GM23338 (cell line): Measurements from ENCODE around the gene RBL2.

ENCODE experiments used
- CREB1 ChIP-seq: fragments of 250-450 bp; sonication (Bioruptor Pico); IDR thresholded peaks from 2 replicates; pipeline ENCODE4 v1.5.0; 2020; ENCODE audit warnings: low read depth, mild to moderate bottlenecking, moderate library complexity
- EZH2 ChIP-seq: fragments of 200-600 bp; sonication (generic); IDR thresholded peaks from one replicate; pipeline ENCODE4 v1.8.0; 2017; ENCODE audit warnings: antibody characterized with exemption, mild to moderate bottlenecking, low read depth; ENCODE audit not compliant: unreplicated experiment
- EZH2phosphoT487 ChIP-seq: fragments of 200-600 bp; sonication (generic); IDR thresholded peaks from one replicate; pipeline ENCODE4 v1.8.1; 2018; ENCODE audit warnings: antibody characterized with exemption; ENCODE audit not compliant: unreplicated experiment
- JUNB ChIP-seq: IDR thresholded peaks from one replicate; pipeline ENCODE4 v1.6.1; 2016; ENCODE audit warnings: antibody characterized with exemption; ENCODE audit not compliant: unreplicated experiment
- POLR2AphosphoS5 ChIP-seq: IDR thresholded peaks from 2 replicates; pipeline ENCODE4 v1.6.1; 2016; ENCODE audit warnings: antibody characterized with exemption, low read depth
- STAT1 ChIP-seq: IDR thresholded peaks from one replicate; pipeline ENCODE4 v1.6.1; 2016; ENCODE audit warnings: antibody characterized with exemption; ENCODE audit not compliant: unreplicated experiment
- ZNF331 ChIP-seq: fragments of 250-450 bp; sonication (Bioruptor Pico); IDR thresholded peaks from 2 replicates; pipeline ENCODE4 v1.5.0; 2020; ENCODE audit warnings: low read depth, mild to moderate bottlenecking, moderate library complexity
- ZNF462 ChIP-seq: fragments of 250-450 bp; sonication (Bioruptor Pico); IDR thresholded peaks from 2 replicates; pipeline ENCODE4 v1.5.0; 2020; ENCODE audit warnings: mild to moderate bottlenecking, moderate library complexity
- TF ChIP-seq, protein P1 (sequence below), 2 experiments: fragments of 200-600 bp in 1 of 2; sonication (generic) in 1 of 2; conservative IDR thresholded peaks; 2 replicates each; pipeline versions ENCODE4 v1.5.1 to v1.6.1; 2016 to 2017; ENCODE audit warnings: antibody characterized with exemption in 2 of 2, low read depth in 2 of 2, mild to moderate bottlenecking in 2 of 2, moderate library complexity in 1 of 2
- TF ChIP-seq, protein P2 (sequence below): IDR thresholded peaks from 2 replicates; pipeline ENCODE4 v1.6.1; 2016; ENCODE audit warnings: antibody characterized with exemption
- TF ChIP-seq, protein P3 (sequence below): IDR thresholded peaks from one replicate; pipeline ENCODE4 v1.6.1; 2018; ENCODE audit warnings: antibody characterized with exemption; ENCODE audit not compliant: unreplicated experiment

DNA sequence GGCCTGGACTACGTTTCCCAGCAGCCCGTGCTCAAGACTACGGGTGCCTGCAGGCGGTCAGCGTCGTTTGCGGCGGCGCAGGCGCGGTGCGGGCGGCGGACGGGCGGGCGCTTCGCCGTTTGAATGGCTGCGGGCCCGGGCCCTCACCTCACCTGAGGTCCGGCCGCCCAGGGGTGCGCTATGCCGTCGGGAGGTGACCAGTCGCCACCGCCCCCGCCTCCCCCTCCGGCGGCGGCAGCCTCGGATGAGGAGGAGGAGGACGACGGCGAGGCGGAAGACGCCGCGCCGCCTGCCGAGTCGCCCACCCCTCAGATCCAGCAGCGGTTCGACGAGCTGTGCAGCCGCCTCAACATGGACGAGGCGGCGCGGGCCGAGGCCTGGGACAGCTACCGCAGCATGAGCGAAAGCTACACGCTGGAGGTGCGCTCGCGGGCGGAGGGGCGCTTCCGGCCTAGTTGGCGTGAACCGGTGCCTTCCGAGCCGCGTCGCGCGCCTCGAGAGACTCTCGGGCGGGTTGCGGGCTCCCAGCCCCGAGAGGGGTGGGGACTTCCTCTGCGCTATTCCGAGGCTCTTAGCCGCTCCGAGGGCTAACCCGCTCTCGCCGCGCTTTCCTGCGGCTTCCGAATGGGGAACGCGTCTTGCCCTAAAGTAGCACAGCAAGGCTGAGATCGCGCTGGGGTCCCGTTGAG lies at the start of gene RBL2:
- TF ChIP-seq EZH2phosphoT487 = no peak
- TF ChIP-seq, protein P1, sequence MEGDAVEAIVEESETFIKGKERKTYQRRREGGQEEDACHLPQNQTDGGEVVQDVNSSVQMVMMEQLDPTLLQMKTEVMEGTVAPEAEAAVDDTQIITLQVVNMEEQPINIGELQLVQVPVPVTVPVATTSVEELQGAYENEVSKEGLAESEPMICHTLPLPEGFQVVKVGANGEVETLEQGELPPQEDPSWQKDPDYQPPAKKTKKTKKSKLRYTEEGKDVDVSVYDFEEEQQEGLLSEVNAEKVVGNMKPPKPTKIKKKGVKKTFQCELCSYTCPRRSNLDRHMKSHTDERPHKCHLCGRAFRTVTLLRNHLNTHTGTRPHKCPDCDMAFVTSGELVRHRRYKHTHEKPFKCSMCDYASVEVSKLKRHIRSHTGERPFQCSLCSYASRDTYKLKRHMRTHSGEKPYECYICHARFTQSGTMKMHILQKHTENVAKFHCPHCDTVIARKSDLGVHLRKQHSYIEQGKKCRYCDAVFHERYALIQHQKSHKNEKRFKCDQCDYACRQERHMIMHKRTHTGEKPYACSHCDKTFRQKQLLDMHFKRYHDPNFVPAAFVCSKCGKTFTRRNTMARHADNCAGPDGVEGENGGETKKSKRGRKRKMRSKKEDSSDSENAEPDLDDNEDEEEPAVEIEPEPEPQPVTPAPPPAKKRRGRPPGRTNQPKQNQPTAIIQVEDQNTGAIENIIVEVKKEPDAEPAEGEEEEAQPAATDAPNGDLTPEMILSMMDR (conservative IDR thresholded peaks at IDR 0.05; ENCODE audit: low read depth in 2 of 2) = no peak
- no peak for TF ChIP-seq EZH2
- TF ChIP-seq, protein P2, sequence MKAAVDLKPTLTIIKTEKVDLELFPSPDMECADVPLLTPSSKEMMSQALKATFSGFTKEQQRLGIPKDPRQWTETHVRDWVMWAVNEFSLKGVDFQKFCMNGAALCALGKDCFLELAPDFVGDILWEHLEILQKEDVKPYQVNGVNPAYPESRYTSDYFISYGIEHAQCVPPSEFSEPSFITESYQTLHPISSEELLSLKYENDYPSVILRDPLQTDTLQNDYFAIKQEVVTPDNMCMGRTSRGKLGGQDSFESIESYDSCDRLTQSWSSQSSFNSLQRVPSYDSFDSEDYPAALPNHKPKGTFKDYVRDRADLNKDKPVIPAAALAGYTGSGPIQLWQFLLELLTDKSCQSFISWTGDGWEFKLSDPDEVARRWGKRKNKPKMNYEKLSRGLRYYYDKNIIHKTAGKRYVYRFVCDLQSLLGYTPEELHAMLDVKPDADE = peak; percentile 87
- TF ChIP-seq, protein P3, sequence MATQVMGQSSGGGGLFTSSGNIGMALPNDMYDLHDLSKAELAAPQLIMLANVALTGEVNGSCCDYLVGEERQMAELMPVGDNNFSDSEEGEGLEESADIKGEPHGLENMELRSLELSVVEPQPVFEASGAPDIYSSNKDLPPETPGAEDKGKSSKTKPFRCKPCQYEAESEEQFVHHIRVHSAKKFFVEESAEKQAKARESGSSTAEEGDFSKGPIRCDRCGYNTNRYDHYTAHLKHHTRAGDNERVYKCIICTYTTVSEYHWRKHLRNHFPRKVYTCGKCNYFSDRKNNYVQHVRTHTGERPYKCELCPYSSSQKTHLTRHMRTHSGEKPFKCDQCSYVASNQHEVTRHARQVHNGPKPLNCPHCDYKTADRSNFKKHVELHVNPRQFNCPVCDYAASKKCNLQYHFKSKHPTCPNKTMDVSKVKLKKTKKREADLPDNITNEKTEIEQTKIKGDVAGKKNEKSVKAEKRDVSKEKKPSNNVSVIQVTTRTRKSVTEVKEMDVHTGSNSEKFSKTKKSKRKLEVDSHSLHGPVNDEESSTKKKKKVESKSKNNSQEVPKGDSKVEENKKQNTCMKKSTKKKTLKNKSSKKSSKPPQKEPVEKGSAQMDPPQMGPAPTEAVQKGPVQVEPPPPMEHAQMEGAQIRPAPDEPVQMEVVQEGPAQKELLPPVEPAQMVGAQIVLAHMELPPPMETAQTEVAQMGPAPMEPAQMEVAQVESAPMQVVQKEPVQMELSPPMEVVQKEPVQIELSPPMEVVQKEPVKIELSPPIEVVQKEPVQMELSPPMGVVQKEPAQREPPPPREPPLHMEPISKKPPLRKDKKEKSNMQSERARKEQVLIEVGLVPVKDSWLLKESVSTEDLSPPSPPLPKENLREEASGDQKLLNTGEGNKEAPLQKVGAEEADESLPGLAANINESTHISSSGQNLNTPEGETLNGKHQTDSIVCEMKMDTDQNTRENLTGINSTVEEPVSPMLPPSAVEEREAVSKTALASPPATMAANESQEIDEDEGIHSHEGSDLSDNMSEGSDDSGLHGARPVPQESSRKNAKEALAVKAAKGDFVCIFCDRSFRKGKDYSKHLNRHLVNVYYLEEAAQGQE = peak; percentile 12
- peak; percentile 56; the same call in 1 of the 2 replicates for TF ChIP-seq POLR2AphosphoS5
- peak; percentile 72; the same call in 1 of the 2 replicates for TF ChIP-seq CREB1 (CRISPR knock-in tag)
- TF ChIP-seq JUNB = no peak
- TF ChIP-seq ZNF462 (CRISPR knock-in tag) = no peak
- no peak for TF ChIP-seq ZNF331 (CRISPR knock-in tag)
- no peak for TF ChIP-seq STAT1
